SK-N-SH treated with all-trans-retinoic acid at 6 μM for 48 hours (cell line): ENCODE measurements around the gene MFN2.

Experiments
- ATAC-seq: fragments of 200-7000 bp; cut with Tn5 transposase; 3 replicates; pipeline ENCODE4 v1.9.1; 2020; ENCODE audit warnings: mild to moderate bottlenecking, moderate library complexity
- ARNTL ChIP-seq: fragments of 450-650 bp; formaldehyde crosslinking; IDR thresholded peaks from 2 replicates; pipeline ENCODE4 v1.5.0; 2020; ENCODE audit warnings: low read depth, mild to moderate bottlenecking, moderate library complexity, borderline replicate concordance
- BACH2 ChIP-seq: fragments of 250-450 bp; sonication (Bioruptor Pico); IDR thresholded peaks from 2 replicates; pipeline ENCODE4 v1.9.0; 2021; ENCODE audit warnings: mild to moderate bottlenecking, borderline replicate concordance
- CREB5 ChIP-seq: fragments of 250-450 bp; sonication (Bioruptor Pico); IDR thresholded peaks from 2 replicates; pipeline ENCODE4 v1.5.1; 2020; ENCODE audit warnings: low read depth, mild to moderate bottlenecking, moderate library complexity
- CSDC2 ChIP-seq: fragments of 250-450 bp; sonication (Bioruptor Pico); IDR thresholded peaks from 2 replicates; pipeline ENCODE4 v1.5.0; 2020; ENCODE audit warnings: mild to moderate bottlenecking, moderate library complexity
- CSRNP3 ChIP-seq: fragments of 250-450 bp; sonication (Bioruptor Pico); IDR thresholded peaks from 2 replicates; pipeline ENCODE4 v1.5.1; 2021; ENCODE audit warnings: mild to moderate bottlenecking, moderate library complexity
- ESRRG ChIP-seq: fragments of 250-450 bp; sonication (Bioruptor Pico); IDR thresholded peaks from 2 replicates; pipeline ENCODE4 v1.6.1; 2021; ENCODE audit warnings: mild to moderate bottlenecking
- GLIS3 ChIP-seq: fragments of 250-450 bp; sonication (Bioruptor Pico); IDR thresholded peaks from 2 replicates; pipeline ENCODE4 v1.5.0; 2020; ENCODE audit warnings: mild to moderate bottlenecking, moderate library complexity
- ISL1 ChIP-seq: fragments of 250-450 bp; sonication (Bioruptor Pico); IDR thresholded peaks from 2 replicates; pipeline ENCODE4 v2.1.2; 2022; ENCODE audit warnings: mild to moderate bottlenecking, moderate library complexity
- OSR1 ChIP-seq: fragments of 250-450 bp; sonication (Bioruptor Pico); IDR thresholded peaks from 2 replicates; pipeline ENCODE4 v1.8.0; 2022; ENCODE audit warnings: moderate library complexity, mild to moderate bottlenecking, inconsistent platforms
- PATZ1 ChIP-seq: fragments of 250-450 bp; sonication (Bioruptor Pico); IDR thresholded peaks from 2 replicates; pipeline ENCODE4 v1.8.0; 2020; ENCODE audit warnings: mild to moderate bottlenecking, moderate library complexity, borderline replicate concordance
- PPARA ChIP-seq: fragments of 250-450 bp; sonication (Bioruptor Pico); IDR thresholded peaks from 2 replicates; pipeline ENCODE4 v1.5.0; 2020; ENCODE audit warnings: mild to moderate bottlenecking, borderline replicate concordance
- RARB ChIP-seq: fragments of 250-450 bp; sonication (Bioruptor Pico); IDR thresholded peaks from 2 replicates; pipeline ENCODE4 v1.8.0; 2021; ENCODE audit warnings: mild to moderate bottlenecking, moderate library complexity
- SNAI2 ChIP-seq: fragments of 250-450 bp; sonication (Bioruptor Pico); IDR thresholded peaks from 2 replicates; pipeline ENCODE4 v1.5.0; 2020; ENCODE audit warnings: mild to moderate bottlenecking, moderate library complexity
- TCF4 ChIP-seq: fragments of 250-450 bp; sonication (Bioruptor Pico); IDR thresholded peaks from 2 replicates; pipeline ENCODE4 v1.8.0; 2021; ENCODE audit warnings: mild to moderate bottlenecking, moderate library complexity, borderline replicate concordance
- TOX ChIP-seq: fragments of 250-450 bp; sonication (Bioruptor Pico); IDR thresholded peaks from 2 replicates; pipeline ENCODE4 v1.8.0; 2021; ENCODE audit warnings: mild to moderate bottlenecking, moderate library complexity, borderline replicate concordance
- TSHZ2 ChIP-seq: fragments of 250-450 bp; sonication (Bioruptor Pico); IDR thresholded peaks from 2 replicates; pipeline ENCODE4 v1.5.0; 2020; ENCODE audit warnings: mild to moderate bottlenecking, moderate library complexity
- ZC3H10 ChIP-seq: fragments of 250-450 bp; sonication (Bioruptor Pico); IDR thresholded peaks from 2 replicates; pipeline ENCODE4 v1.5.1; 2021; ENCODE audit warnings: mild to moderate bottlenecking, moderate library complexity
- ZFP3 ChIP-seq: fragments of 250-450 bp; sonication (Bioruptor Pico); IDR thresholded peaks from 2 replicates; pipeline ENCODE4 v1.5.0; 2020; ENCODE audit warnings: mild to moderate bottlenecking, moderate library complexity
- ZFP30 ChIP-seq: fragments of 450-650 bp; formaldehyde crosslinking; IDR thresholded peaks from 2 replicates; pipeline ENCODE4 v1.5.0; 2022; ENCODE audit warnings: mild to moderate bottlenecking, moderate library complexity
- ZNF70 ChIP-seq: fragments of 450-650 bp; formaldehyde crosslinking; IDR thresholded peaks from 2 replicates; pipeline ENCODE4 v1.5.0; 2020; ENCODE audit warnings: mild to moderate bottlenecking, moderate library complexity
- ZNF8 ChIP-seq: fragments of 450-650 bp; formaldehyde crosslinking; IDR thresholded peaks from 2 replicates; pipeline ENCODE4 v1.5.0; 2020; ENCODE audit warnings: mild to moderate bottlenecking, moderate library complexity
- TF ChIP-seq, protein P1 (sequence below): fragments of 250-450 bp; sonication (Bioruptor Pico); IDR thresholded peaks from 2 replicates; pipeline ENCODE4 v1.8.0; 2021; ENCODE audit warnings: low read depth, mild to moderate bottlenecking, moderate library complexity, borderline replicate concordance

The MFN2 gene

DNA sequence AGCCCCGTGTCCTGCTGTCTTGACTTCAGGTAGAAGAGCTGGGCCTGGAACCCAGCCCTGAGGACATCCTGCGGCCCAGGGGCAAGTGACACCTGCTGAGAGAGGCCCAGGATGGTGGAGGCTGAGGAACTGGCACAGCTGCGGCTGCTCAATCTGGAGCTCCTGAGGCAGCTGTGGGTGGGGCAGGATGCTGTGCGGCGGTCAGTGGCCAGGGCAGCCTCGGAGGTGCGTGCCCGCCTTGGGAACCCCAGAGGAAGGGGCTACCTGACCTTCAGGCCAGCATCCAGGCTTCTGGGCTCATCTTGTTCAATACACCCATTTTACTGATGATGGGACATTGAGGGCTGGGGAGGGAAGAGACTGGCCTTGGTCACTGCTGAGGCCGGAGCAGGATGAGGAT lies 41.4 kb downstream of the MFN2 start:
- TF ChIP-seq ZC3H10 (CRISPR knock-in tag) (no peak), ZFP3 (no peak)
- no peak for ATAC-seq

GRCh38 chr1:12022036-12022435 lies 41.8 kb downstream of the MFN2 start:
- ATAC-seq, result no peak
- TF ChIP-seq ZFP30 (CRISPR knock-in tag) (no peak), BACH2 (CRISPR knock-in tag) (no peak), TCF4 (CRISPR knock-in tag) (no peak), ESRRG (CRISPR knock-in tag) (no peak), CSRNP3 (CRISPR knock-in tag) (no peak), RARB (no peak), TSHZ2 (CRISPR knock-in tag) (no peak), ZNF70 (CRISPR knock-in tag) (no peak), TOX (CRISPR knock-in tag) (no peak), GLIS3 (CRISPR knock-in tag) (no peak), ZC3H10 (CRISPR knock-in tag) (no peak), CSDC2 (CRISPR knock-in tag) (no peak), ZFP3 (no peak), ISL1 (CRISPR knock-in tag) (no peak), ZNF8 (CRISPR knock-in tag) (no peak), OSR1 (no peak), CREB5 (CRISPR knock-in tag) (no peak), ARNTL (CRISPR knock-in tag) (no peak)
- TF ChIP-seq, protein P1, sequence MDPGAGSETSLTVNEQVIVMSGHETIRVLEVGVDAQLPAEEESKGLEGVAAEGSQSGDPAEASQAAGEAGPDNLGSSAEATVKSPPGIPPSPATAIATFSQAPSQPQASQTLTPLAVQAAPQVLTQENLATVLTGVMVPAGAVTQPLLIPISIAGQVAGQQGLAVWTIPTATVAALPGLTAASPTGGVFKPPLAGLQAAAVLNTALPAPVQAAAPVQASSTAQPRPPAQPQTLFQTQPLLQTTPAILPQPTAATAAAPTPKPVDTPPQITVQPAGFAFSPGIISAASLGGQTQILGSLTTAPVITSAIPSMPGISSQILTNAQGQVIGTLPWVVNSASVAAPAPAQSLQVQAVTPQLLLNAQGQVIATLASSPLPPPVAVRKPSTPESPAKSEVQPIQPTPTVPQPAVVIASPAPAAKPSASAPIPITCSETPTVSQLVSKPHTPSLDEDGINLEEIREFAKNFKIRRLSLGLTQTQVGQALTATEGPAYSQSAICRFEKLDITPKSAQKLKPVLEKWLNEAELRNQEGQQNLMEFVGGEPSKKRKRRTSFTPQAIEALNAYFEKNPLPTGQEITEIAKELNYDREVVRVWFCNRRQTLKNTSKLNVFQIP (CRISPR knock-in tag), result no peak

DNA sequence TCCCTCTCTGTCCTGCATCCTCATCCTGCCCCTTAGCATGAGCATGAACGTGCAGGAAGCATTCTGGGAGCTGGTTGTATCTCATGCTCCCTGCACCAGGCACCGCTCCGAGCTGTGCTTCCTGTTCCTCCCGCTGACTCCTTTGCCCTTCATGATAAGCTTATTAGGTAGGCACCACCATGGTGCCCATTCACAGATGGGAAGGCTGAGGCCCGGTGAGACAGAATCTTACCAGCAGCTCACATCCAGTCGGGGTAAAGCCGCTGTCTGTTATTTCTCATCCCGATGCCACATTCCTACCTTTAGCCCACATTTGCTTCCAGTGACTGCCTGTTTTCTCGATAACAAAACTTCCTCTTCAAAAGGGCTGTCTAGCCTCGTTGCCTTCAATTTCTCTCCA lies 46.3 kb downstream of the MFN2 start:
- ATAC-seq, result no peak
- TF ChIP-seq ZC3H10 (CRISPR knock-in tag) (no peak), ZFP3 (no peak), ARNTL (CRISPR knock-in tag) (no peak), CSRNP3 (CRISPR knock-in tag) (no peak), TCF4 (CRISPR knock-in tag) (no peak), SNAI2 (CRISPR knock-in tag) (no peak), BACH2 (CRISPR knock-in tag) (no peak), ISL1 (CRISPR knock-in tag) (no peak), CSDC2 (CRISPR knock-in tag) (no peak), TOX (CRISPR knock-in tag) (no peak), ZNF8 (CRISPR knock-in tag) (no peak), ZFP30 (CRISPR knock-in tag) (no peak), PPARA (CRISPR knock-in tag) (no peak), CREB5 (CRISPR knock-in tag) (no peak), PATZ1 (CRISPR knock-in tag) (no peak), ZNF70 (CRISPR knock-in tag) (no peak), GLIS3 (CRISPR knock-in tag) (no peak), ESRRG (CRISPR knock-in tag) (no peak), OSR1 (no peak)
- TF ChIP-seq, protein P1 (CRISPR knock-in tag), result no peak
